Measurements from ENCODE around the gene SLC7A8. TPM values are rescaled to one million over a fixed set of nuclear protein-coding genes. Genes with fewer than 3 reads are reported as not detected.

The SLC7A8 gene
- total RNA-seq, 4 donors from 2014 or later = 32.4 to 67.4 (median 42.9) TPM

GRCh38 chr14:23173031-23173430 lies 10.4 kb downstream of the SLC7A8 start:
- intact Hi-C loops (cut with DNase I; ENCODE audit: low total_unique reads) = no loop called here
- DNase-seq (ENCODE audit: low spot score in 2 of 2) = no peak
- 76 to 92% methylated on average over 2 of the region's 2 CpGs for WGBS, 2 donors
- no peak for TF ChIP-seq CTCF (IDR thresholded peaks at IDR 0.05)
- no peak overlapping the region for H3K4me3 ChIP-seq (ENCODE audit: low read depth, poor library complexity, severe bottlenecking)

DNA sequence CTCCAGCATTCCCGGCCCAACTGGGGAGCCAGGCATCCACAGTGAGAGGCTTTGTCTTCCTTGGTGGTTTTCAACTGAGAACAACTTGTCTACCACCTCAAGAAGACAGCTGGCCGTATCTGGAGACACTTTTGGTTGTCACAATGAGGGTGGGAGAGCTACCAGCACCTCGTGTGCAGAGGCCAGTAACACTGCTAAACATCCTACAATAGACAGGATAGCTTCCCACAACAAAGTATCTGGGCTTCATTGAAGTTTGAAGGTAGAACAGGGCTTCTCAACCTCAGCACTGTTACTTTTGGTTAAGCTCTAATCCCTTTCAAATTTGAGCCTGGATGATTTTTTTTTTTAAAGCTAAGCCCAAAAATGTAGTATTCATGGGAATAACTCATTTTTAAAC lies 10.9 kb downstream of the SLC7A8 start:
- TF ChIP-seq CTCF (IDR thresholded peaks at IDR 0.05) (no peak), POLR2A (IDR thresholded peaks at IDR 0.05) (no peak)
- WGBS, 2 donors = 44 to 59% methylated on average over 3 of the region's 3 CpGs
- intact Hi-C loops (cut with DNase I; ENCODE audit: low total_unique reads) = no loop called here
- DNase-seq (ENCODE audit: low spot score in 2 of 2) = no peak
- no peak overlapping the region for H3K4me3 ChIP-seq (ENCODE audit: low read depth, poor library complexity, severe bottlenecking)

DNA sequence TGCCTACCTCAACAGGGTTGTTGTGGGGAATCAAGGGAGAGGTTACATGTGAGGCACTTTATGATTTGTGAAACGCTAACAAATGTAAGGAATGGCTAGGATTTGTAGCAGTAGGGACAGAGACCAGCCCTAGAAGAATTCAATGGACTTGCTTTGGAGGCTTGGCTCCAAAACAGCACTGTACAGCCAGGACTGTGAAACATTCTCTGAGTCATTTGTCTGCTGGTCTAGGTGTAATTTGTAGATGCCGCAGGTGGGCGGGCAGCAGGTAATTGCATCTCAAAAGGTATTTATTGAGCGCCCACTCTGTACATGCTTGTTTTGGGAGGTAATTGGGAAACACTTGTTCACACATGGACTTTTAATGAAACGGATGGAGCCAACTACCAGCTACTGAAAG lies 11.4 kb downstream of the SLC7A8 start:
- TF ChIP-seq CTCF (IDR thresholded peaks at IDR 0.05) (no peak), POLR2A (IDR thresholded peaks at IDR 0.05) (no peak)
- intact Hi-C loops (cut with DNase I; ENCODE audit: low total_unique reads) = no loop called here
- DNase-seq (ENCODE audit: low spot score in 2 of 2) = no peak
- no peak overlapping the region for H3K4me3 ChIP-seq (ENCODE audit: low read depth, poor library complexity, severe bottlenecking)
- WGBS, 2 donors = 61 to 78% methylated on average over 5 of the region's 5 CpGs

- TF ChIP-seq POLR2A (IDR thresholded peaks at IDR 0.05) (no peak), CTCF (IDR thresholded peaks at IDR 0.05) (no peak)
- WGBS, 2 donors = 53 to 61% methylated on average over 8 of the region's 8 CpGs
- no peak overlapping the region for H3K4me3 ChIP-seq (ENCODE audit: low read depth, poor library complexity, severe bottlenecking)
- intact Hi-C loops (cut with DNase I; ENCODE audit: low total_unique reads) = no loop called here
- DNase-seq (ENCODE audit: low spot score in 2 of 2) = no peak
Observed at GRCh38 chr14:23171222-23171975, 12.1 kb downstream of the SLC7A8 start.

GRCh38 chr14:23169622-23170021 lies 13.8 kb downstream of the SLC7A8 start:
- TF ChIP-seq POLR2A (IDR thresholded peaks at IDR 0.05) (no peak), CTCF (IDR thresholded peaks at IDR 0.05) (no peak)
- DNase-seq (ENCODE audit: low spot score in 2 of 2) = no peak
- H3K4me3 ChIP-seq (ENCODE audit: low read depth, poor library complexity, severe bottlenecking) = no peak overlapping the region
- WGBS, 2 donors = 94 to 96% methylated on average over 6 of the region's 6 CpGs
- intact Hi-C loops (cut with DNase I; ENCODE audit: low total_unique reads) = no loop called here

DNA sequence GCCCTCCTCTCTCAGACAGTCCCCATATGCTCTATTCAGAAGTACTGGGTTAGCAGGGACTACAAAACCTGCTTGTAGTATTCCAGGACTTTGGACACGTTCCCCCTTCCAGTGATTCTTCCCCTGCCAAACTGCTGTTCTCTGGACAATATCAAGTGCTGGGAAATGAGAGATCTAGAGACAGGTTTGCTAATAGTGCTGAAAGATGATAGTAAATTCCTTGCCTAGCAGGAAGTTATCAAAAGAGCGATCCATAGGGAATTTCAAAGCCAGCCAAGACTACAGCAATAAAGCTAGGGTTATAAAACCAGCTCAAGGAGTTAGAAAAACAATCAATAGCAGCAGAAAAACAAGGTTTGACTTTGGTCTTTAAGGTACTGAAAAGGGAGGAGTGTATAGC lies 15.2 kb downstream of the SLC7A8 start:
- WGBS, 2 donors = 48 to 64% methylated on average over 2 of the region's 2 CpGs
- no peak overlapping the region for H3K4me3 ChIP-seq (ENCODE audit: low read depth, poor library complexity, severe bottlenecking)
- DNase-seq (ENCODE audit: low spot score in 2 of 2) = no peak
- intact Hi-C loops (cut with DNase I; ENCODE audit: low total_unique reads) = no loop called here
- TF ChIP-seq POLR2A (IDR thresholded peaks at IDR 0.05) (no peak), CTCF (IDR thresholded peaks at IDR 0.05) (no peak)

All from lower leg skin (tissue), 4 donors.